HFF-Myc (cell line): ENCODE measurements around the gene GJC1.

Experiments used
- DNase-seq: peaks from one replicate; pipeline ENCODE4 v3.0.0-alpha.2; 2011; ENCODE audit warnings: low read depth; ENCODE audit errors: extremely low read depth
- H3K4me3 ChIP-seq: replicated peaks from 2 replicates; pipeline ENCODE4 v1.5.1; 2011; ENCODE audit warnings: low read depth, mild to moderate bottlenecking, control low read depth, low read length
- TF ChIP-seq, protein P1 (sequence below): IDR thresholded peaks from 2 replicates; pipeline ENCODE4 v1.5.1; 2012; ENCODE audit warnings: mild to moderate bottlenecking, low read depth, low read length, control low read depth; ENCODE audit errors: missing control alignments

Gene GJC1

GRCh38 chr17:44770166-44770925 lies 59.7 kb downstream of the GJC1 start:
- TF ChIP-seq, protein P1, sequence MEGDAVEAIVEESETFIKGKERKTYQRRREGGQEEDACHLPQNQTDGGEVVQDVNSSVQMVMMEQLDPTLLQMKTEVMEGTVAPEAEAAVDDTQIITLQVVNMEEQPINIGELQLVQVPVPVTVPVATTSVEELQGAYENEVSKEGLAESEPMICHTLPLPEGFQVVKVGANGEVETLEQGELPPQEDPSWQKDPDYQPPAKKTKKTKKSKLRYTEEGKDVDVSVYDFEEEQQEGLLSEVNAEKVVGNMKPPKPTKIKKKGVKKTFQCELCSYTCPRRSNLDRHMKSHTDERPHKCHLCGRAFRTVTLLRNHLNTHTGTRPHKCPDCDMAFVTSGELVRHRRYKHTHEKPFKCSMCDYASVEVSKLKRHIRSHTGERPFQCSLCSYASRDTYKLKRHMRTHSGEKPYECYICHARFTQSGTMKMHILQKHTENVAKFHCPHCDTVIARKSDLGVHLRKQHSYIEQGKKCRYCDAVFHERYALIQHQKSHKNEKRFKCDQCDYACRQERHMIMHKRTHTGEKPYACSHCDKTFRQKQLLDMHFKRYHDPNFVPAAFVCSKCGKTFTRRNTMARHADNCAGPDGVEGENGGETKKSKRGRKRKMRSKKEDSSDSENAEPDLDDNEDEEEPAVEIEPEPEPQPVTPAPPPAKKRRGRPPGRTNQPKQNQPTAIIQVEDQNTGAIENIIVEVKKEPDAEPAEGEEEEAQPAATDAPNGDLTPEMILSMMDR: no peak
- H3K4me3 ChIP-seq: no peak overlapping the region

GRCh38 chr17:44769647-44770084 lies 60.4 kb downstream of the GJC1 start:
- TF ChIP-seq, protein P1: no peak
- no peak overlapping the region for H3K4me3 ChIP-seq
- no peak for DNase-seq

More at GRCh38 chr17:44770166-44770925, 59.7 kb downstream of the GJC1 start:
- no peak for DNase-seq

- TF ChIP-seq, protein P1: no peak
- DNase-seq: no peak
Measured at GRCh38 chr17:44769230-44769629, 60.9 kb downstream of the GJC1 start.

DNA sequence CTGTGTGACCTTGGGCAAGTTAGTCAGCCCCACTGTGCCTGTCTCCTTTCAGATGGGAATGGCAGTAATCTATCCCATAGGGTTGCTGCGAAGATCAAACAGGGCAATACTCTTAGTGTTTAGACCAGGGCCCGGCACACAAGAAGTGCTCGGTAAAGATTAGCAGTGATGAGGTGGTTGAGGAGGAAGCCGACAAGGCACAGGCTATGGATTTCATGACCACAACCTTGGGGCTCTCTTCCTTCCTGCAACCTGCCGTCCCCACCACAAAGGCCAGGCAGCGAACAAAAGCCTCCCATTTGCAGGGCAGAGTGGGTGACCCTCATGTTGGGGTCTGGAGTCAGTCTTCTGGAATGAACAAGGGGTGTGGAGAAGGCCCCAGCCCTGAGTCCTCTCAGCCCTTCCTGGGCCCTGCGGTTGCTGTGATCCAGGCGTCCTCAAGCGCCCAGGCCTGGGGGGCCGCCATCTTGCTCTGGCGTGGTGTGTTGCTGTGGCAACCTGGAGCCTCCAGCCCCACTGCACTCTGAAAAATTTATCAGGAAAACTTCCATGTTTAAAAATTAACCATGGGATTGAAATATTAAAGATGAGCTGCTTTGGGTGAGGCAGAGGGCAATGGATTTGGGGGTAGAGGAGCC lies 61.5 kb downstream of the GJC1 start:
- TF ChIP-seq, protein P1: no peak
- DNase-seq: no peak
- no peak overlapping the region for H3K4me3 ChIP-seq

More at GRCh38 chr17:44769230-44769629, 60.9 kb downstream of the GJC1 start:
- H3K4me3 ChIP-seq: no peak overlapping the region

GRCh38 chr17:44767493-44767892 lies 62.6 kb downstream of the GJC1 start:
- DNase-seq: no peak
- TF ChIP-seq, protein P1: no peak
- H3K4me3 ChIP-seq: no peak overlapping the region

DNA sequence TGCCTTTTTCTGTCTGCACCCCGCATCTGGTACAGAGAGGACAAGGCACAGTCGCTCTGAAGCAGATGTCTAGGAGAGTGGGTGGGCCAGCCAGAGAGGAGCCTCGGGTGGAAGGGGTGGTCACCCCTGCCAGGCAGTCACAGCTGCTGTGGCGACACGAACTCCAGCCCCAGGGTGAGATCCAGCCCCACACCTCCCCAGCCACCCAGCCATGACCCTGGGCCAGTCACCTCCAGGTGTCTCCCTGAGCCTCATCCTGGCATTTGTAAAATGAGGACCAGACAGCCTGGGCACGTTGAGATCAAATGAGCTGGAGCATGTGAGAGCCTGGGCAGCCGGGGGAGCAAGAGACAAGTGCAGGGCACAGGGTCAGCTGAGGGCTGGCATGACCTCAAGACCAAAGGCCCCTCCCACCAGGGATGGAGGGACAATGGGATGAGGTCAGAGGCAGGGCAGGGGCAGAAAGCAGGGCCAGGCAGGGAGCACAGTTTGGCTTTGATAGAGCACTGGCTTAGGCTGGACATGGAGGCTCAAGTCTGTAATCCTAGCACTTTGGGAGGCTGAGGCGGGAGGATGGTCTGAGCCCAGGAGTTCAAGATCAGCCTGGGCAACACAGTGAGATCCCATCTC lies 63.6 kb downstream of the GJC1 start:
- TF ChIP-seq, protein P1: no peak
- H3K4me3 ChIP-seq: no peak overlapping the region
- no peak for DNase-seq
